HPDE6-E6E7 (cell line): ENCODE measurements around the gene MSGN1.

Source experiments
- DNase-seq: peaks from one replicate; pipeline ENCODE4 v3.0.0; 2011; ENCODE audit warnings: missing footprints; ENCODE audit errors: extremely low spot score

Gene MSGN1, protein sequence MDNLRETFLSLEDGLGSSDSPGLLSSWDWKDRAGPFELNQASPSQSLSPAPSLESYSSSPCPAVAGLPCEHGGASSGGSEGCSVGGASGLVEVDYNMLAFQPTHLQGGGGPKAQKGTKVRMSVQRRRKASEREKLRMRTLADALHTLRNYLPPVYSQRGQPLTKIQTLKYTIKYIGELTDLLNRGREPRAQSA

DNA sequence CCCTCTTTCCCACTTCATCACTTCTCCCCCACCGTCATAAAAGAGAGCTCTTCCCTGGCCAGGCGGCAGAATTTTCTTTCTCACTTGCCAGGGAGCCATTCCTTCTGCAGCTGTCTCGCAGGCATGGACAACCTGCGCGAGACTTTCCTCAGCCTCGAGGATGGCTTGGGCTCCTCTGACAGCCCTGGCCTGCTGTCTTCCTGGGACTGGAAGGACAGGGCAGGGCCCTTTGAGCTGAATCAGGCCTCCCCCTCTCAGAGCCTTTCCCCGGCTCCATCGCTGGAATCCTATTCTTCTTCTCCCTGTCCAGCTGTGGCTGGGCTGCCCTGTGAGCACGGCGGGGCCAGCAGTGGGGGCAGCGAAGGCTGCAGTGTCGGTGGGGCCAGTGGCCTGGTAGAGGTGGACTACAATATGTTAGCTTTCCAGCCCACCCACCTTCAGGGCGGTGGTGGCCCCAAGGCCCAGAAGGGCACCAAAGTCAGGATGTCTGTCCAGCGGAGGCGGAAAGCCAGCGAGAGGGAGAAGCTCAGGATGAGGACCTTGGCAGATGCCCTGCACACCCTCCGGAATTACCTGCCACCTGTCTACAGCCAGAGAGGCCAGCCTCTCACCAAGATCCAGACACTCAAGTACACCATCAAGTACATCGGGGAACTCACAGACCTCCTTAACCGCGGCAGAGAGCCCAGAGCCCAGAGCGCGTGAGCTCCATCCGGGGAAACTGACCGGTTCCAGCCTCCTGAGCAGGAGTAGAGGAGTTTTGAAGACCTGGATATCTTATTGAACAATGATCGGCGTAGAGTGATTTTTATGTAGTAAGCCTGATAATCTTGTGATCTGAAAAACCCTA, at the start of gene MSGN1:
TSS of gene MSGN1 (plus strand) at position 65 of the 850 bp plus-strand sequence. CDS start at position 124, 59 bp downstream.
- no peak for DNase-seq

DNA sequence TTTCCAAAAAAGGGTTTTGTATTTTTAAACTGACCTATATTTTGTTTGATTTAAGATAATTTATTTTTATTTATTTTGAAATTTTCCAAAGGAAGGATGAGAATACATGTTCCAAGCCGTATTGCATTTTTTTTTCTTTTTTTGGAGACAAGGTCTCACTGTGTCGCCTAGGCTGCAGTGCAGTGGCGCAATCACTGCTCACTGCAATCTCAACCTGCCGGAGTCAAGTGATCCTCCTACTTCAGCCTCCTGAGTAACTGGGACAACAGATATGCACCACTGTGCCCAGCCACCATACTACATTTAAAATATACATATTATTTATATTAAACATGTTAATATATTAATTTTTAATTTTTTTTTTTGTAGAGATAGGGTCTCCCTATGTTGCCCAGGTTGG, 47.4 kb upstream of the MSGN1 start:
- no peak for DNase-seq

DNA sequence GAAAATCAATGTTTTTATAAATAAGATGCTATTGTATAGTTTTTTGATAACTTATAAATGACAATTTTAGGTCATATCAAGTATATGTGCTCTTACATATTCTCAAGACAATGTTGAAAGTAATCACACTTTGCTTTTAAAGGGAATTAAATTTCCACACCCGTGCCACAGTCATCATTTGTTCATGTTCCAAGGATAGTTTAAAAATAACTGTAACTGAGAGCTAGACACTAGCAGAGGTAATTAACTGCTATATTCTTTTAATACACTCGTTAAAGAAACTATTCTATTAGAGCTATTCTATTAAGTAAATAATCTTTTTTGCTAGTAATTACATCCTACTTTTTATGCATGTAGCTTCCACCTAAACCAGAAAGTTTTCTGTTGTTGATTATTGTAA, 44.3 kb upstream of the MSGN1 start:
- DNase-seq, result no peak

DNA sequence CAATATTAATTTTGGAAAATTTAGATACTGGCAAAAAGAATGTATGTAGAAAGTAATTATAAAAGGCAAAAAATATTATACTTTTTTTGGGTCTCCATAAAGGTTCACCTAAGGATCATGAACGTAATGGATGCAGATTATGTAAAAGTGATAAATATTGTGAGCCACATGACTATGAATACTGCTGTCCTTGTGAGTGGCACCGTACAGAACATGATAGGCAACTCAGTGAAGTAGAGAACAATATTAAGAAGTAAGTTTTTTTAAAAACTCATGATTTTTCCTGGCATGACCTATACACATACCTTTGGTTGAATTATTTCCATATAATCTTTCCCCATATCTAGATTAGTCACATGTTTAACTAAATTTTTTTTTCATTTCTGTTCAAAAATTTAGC, 43.7 kb upstream of the MSGN1 start:
- DNase-seq, result no peak

DNA sequence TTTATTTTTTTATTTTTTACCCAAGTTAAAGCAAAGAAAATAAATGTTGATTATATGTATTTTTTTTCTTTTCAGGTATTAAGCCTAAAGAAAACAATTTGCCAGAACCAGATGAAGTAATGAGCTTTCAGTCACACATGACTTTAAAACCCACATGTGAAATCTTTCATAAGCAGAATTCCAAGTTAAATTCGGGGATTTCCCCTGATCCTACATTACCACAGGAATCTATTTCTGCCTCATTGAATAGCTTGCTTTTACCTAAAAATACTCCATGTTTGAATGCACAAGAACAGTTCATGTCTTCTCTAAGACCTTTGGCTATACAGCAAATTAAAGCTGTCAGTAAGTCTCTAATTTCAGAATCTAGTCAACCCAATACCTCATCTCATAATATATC, 35.7 kb upstream of the MSGN1 start:
- DNase-seq, result no peak

DNA sequence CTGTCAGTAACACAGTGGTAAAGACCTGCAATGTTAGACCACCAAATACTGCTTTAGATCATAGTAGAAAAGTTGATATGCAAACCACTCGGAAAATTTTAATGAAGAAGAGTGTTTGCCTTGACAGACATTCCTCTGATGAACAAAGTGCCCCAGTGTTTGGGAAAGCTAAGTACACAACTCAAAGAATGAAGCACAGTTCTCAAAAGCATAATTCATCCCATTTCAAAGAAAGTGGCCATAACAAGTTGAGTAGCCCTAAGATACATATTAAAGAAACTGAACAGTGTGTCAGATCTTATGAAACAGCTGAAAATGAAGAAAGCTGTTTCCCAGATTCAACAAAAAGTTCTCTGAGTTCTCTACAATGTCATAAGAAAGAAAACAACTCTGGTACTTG, 34.8 kb upstream of the MSGN1 start:
- no peak for DNase-seq

DNA sequence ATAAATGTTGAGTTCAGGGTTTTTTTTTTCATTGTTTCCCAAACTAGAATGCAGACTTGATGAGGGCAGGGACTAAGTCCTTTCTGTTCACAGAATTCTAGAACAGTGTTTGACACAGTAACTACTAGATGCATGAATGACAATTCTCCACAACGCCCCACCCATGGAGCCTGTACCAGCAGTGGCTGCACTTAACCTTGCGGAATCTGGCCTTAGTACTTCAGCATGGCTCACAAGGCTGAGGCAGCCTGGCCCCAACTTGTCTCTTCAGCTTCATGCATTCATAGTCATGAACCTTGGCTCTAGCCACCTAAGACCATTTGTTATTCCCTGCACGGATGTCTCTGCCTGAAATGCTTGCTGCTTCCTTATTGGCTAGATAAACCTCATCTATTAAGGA, 29.5 kb upstream of the MSGN1 start:
- no peak for DNase-seq

DNA sequence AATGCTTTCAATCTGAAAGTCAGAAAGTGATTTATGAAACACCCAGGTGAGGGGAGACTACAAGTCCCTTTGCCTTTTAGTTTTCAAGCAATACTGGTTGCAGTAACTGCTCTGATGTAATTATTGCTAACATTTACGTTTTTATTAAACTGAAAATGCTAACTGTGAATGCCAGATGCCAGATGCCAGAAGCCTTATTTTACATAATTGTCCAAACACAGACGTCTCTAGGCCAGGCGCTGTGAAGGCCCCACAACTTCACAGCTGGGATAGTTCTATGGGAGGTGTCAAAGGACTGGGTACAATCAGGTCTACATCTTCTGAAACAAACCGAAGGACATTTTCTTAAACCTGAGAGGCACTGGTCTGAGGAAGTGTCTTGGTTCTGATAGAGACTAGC, 27.5 kb upstream of the MSGN1 start:
- DNase-seq, result no peak

DNA sequence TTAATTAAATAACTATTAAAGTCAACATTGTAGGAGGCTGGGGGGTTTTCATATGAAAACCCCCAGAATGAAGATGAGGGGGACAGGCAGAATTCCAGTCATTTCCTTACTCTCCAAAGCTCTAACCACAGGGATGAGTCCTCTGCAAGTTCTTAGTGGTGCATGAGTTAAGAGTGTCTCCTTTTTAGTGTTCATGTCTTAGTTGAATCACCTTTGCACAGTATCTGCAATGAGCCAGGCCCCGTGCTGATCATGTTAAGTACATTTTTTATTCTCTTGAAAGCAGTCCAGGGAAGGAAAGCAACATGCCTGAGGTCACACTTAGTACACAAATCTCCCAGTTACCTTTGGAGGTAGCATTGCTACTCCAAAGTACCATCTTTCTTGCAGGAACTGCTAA, 25.7 kb upstream of the MSGN1 start:
- DNase-seq, result no peak

DNA sequence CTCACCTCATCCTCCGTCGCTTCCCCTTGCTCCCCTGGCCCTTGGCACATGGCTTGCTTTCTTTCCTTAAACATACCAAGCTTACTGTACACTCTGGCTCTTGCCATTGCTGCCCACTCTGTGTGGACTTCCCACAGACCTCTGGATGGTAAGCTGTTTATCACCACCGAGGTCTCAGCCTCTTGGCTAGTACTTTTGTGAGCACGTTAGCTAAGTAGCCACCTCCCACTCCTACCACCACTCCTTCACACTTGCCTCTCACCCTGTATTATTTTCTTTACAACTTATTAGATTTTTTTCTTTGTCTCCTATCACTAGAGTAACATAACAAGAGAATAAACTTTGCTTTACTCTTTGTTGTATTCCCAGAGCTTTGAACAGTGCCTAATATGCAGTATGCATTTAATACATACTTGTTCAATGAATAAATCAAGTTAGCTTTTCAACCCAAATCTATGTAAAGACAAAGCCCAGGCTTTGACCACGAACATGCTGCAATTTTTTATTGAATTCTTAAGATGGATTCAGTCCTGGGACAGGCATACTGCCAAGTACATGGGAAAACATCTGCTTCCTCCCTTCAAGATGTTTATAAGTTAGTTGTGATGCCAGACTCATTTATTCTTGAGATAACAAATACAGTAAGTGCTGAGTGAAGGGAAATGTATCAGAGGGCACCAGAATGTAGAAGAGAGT, 25.0 kb upstream of the MSGN1 start:
- no peak for DNase-seq

DNA sequence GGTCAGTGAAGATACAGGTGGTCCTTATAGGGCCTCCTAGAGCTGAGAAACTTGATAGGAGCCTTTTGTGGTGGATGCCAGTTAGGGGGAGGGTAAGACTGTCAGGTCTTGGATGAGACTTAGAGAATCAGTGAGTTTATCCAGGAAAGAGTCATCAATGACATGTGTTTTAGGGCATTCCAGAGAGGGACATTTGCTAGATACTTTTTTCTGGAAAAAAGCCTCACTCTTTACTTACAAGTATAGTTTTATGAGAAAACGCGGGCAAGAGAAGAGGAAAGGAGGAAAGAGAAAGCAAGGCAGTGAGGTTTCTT, 24.5 kb upstream of the MSGN1 start:
- DNase-seq, result no peak

DNA sequence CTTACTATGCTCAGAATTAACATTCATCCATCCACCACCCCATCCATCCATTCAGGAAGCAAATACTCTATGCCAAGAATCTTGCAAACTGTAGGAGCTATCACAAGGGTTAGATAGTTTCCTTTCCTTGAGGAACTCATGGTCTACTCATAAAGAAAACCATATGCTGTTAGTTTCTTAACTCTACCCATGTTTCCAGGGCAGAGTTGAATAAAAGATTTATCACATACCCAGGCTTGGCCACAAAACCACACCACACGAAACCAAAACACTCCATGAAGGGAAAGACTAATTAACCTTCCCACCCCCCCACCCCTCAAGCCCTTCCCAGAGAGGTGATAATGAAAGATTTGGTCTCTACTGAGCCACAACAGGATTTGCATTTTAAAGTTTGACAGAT, 23.7 kb upstream of the MSGN1 start:
- no peak for DNase-seq

DNA sequence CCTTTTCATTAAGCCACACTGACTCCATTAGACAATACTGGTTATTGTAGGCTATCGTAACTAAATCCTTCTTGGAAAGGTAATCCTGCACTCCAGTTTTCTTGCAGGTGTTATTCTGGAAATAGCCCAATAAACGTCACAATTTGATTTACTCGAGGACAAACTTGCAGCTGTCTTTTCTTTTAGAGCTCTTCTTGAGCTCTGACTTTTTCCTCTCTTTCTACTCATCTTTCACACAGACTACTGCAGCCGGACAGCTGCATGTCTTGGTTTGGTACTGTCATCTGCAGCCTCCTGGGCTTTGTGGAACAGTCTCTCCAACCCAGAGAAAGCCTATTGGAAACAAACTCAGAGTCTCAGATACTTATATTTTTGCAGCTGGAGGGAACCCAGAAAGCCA, 23.0 kb upstream of the MSGN1 start:
- no peak for DNase-seq

DNA sequence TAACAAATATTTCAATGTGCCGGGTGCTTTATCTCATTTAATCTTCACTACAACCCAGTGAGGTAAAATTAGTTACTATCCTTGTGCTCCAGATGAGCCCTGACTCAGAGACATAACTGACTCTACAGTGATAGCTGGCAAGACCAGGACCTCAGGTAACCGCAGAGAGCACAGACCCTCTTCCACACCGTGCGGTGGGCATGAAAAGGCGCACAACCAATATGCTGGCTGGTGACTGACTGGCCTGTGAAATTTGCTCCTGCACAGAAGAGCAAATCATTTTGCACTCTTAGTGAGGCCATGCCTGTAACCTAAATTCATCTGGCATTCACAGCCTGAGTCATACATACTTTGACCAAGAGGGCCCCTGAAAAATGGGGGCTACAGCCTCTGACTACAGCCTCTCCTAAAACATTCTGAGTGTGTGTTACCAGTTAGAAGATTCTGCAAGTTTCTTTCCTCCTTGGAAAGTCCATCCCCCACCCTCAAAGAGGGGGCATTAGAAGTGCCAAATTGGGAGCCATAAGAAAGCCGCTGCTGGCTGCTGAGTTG, 22.4 kb upstream of the MSGN1 start:
- no peak for DNase-seq

DNA sequence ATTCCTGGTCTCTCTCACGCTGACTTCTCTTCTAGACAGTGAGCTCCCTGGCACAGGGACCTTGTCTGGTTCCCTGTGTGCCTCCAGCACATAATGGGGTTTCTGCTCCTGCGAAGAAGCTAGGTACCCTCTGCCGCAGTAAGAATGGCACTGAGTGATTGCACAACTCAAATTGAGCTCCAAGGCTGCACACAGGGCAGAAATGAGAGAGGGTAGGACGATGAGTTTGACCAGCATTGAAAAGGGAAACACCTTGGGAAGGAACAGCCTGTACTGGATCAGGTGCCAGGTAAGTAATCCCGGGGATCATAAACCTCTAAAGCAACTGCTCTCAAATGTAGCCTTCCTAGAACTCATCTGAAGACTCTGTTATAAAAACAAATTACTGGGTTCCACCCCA, 21.0 kb upstream of the MSGN1 start:
- DNase-seq, result no peak

DNA sequence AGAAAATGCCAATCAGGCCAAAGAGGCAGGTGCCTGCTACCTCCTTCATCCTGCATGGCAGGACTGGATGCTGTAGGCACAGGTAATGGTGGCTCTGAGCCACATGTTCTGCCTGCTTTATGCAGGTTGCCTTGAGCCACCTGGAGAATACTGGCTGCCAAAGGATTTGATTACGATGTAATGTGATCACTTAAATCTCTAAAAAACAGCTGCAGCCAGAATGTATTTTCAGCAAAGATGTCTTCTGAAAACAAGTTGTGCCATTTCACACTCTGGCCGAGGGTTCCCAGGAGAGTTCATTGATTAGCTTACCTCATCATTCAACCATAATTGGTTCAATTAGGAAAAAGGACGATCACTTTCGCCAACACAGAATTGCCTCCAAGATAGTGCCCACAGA, 17.9 kb upstream of the MSGN1 start:
- DNase-seq, result no peak

DNA sequence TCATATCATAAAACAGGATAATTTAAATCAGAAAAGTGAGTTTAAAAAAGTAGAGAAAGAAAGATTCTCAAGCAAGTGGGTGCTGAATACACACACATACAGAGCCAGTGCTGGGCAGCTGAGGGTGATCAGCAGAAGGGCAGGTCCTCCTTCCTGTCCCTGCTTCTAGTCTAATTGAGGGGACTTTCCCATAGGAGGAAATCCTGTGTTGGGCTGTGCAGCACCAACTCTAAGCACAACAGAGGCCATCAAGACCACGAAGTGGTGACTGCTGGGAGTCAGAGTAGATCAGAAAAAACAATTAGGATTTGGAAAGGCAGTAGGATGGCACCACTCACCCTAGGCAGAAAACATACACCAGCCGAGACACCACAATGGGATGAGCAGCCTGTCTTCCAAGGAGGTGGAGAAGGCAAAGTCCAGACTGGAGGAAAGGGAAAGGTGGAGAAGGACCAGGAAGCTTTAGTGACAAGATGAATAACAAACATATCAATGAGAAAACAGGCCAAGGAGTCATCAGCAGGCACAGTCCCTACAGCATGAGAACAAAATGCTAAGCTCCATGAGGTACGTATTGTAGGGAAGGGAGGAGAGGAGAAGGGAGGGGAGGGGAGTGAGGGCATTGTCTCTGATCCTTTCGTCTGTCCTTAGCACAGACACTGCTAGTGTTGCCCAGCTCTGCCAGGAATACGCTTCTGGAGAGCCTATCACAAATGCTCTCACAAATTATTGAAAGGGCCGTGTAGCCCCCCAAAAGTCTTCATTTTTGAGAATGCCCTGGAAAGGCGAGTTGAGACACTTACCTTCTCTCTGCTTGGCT, 16.7 kb upstream of the MSGN1 start:
- DNase-seq, result no peak

DNA sequence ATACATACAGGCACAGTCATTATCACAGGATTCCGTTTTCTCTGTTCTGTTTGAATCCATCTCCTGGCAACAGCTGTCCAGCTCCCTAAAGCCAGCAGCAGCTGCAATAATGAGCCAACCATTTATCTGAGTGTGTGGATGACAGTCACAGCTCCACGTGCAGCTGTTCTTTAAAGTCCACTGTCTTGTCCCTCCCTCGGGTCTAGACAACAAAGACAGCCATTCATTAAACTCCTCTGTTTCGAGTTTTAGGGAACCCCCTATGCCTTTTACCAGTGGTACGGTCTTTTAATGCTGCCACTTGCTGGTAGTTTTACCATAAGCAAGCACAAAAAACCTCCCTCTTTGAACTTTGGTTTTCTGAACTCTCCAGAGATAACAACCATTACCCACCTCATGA, 16.0 kb upstream of the MSGN1 start:
- no peak for DNase-seq

DNA sequence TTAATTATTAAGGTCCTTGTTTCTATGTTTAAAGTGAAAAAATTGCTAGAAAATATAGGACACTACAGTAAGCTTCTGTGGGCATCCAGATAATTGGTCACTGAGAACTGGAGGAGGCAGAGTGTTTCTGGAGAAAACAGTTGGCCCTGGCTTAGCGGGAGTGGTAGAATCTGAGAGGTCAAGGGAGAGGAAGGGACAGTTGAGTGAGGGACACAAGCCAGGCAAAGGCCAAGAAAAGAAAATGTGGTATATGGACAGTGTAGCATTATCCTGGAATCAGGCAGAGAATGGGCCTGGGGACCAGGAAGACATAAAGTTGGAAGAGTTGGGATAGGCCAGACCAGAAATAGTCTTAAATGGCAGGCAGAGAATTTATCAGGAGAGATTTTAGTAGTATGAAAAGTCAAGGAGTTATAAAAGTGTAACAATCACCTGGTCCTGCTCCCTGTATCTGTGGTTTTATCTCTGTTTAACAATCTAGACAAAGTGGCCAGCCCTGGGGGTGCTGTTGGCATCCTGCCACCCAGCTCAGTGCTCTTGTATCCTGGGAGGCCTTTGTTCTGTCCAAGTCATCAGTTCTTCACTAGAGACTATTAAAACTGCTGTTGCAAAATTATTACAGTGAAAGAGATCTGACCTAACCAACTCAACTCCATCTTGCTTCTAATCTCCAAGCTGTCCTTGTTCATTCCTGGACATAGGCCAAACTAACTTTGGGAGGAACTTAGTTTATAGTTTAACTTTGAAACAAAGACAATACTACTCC, 15.4 kb upstream of the MSGN1 start:
- no peak for DNase-seq

DNA sequence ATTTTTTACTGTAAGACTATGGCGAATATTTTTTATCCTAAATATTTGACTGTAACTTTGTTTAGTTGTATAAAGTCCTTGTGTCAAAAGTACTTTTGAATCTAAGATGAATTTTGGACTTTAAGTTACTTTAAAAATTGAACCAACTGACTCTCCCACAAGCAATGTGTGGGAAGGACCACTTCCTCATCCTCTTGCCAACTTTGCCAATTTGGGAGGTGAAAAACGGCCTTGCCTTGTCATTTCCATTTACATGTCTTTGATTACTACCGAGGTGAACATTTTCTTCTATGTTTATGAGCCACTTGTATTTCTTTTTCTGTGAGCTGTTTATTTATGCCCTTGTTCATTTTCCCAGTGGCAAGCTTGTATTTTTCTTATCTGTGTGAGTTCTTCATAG, 12.8 kb upstream of the MSGN1 start:
- no peak for DNase-seq

DNA sequence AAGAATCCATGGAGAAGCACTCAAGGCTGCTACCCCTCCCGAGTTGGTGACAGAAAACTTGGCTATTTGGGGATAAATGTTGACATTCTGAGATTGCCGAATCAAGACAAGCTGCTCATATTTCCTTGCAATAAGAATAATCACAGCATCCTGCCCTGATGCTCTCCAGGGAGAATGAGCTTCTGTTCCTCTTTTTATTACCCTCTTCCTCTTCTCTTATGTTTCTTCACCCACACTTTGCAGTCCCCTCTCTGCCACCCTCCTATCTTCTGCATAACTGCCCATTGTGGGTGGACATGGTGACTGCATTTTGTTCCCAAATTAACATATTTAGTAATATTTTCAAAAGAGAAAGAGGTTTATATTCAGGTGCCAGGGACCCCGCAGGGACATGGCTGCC, 11.9 kb upstream of the MSGN1 start:
- DNase-seq, result no peak
